Hepatocyte (in vitro differentiated cells): ENCODE results near the gene BCAS1.

Source experiments
- EZH2 ChIP-seq: fragments of 200-600 bp; sonication (generic); IDR thresholded peaks from 2 replicates; pipeline ENCODE4 v1.6.1; 2016; ENCODE audit warnings: antibody characterized with exemption, mild to moderate bottlenecking, borderline replicate concordance
- EZH2phosphoT487 ChIP-seq: fragments of 200-600 bp; sonication (generic); IDR thresholded peaks from one replicate; pipeline ENCODE4 v1.6.1; 2018; ENCODE audit warnings: antibody characterized with exemption, mild to moderate bottlenecking, low read depth, moderate library complexity; ENCODE audit not compliant: unreplicated experiment, severe bottlenecking
- TF ChIP-seq, protein P1 (sequence below): fragments of 200-600 bp; sonication (generic); IDR thresholded peaks from 2 replicates; pipeline ENCODE4 v1.5.1; 2016; ENCODE audit warnings: antibody characterized with exemption, mild to moderate bottlenecking; ENCODE audit not compliant: poor library complexity

DNA sequence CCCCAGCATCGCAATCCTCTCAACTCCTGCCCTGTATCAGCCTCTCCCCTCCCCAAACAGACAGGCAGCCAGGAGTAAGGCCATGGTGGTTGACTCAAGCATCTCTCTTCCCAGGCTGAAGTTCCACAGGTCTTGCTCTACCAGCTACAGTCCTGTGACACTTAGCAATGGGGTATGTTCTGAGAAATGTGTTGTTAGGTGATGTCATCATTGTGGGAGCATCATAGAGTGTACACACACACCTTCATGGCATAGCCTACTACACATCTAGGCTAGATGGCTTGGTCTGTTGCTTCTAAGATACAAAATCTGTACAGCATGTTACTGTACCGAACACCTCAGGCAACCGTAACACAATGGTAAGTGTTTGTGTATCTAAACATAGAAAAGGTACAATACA is 29.5 kb upstream of the BCAS1 start:
- TF ChIP-seq EZH2 (no peak), EZH2phosphoT487 (no peak)
- TF ChIP-seq, protein P1, sequence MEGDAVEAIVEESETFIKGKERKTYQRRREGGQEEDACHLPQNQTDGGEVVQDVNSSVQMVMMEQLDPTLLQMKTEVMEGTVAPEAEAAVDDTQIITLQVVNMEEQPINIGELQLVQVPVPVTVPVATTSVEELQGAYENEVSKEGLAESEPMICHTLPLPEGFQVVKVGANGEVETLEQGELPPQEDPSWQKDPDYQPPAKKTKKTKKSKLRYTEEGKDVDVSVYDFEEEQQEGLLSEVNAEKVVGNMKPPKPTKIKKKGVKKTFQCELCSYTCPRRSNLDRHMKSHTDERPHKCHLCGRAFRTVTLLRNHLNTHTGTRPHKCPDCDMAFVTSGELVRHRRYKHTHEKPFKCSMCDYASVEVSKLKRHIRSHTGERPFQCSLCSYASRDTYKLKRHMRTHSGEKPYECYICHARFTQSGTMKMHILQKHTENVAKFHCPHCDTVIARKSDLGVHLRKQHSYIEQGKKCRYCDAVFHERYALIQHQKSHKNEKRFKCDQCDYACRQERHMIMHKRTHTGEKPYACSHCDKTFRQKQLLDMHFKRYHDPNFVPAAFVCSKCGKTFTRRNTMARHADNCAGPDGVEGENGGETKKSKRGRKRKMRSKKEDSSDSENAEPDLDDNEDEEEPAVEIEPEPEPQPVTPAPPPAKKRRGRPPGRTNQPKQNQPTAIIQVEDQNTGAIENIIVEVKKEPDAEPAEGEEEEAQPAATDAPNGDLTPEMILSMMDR: no peak
